GM12878 (cell line): ENCODE data around the gene UBE2L5. TPM values are rescaled to one million over a fixed set of nuclear protein-coding genes. Genes with fewer than 3 reads are reported as not detected.

Experiments
- ATAC-seq: fragments of 200-7000 bp; cut with Tn5 transposase; 3 replicates; pipeline ENCODE4 v1.9.1; 2020; ENCODE audit warnings: mild to moderate bottlenecking, moderate library complexity
- BruUV-seq: library from RNA; stranded (reverse); fragments of 400-500 nt; replicated peaks from 2 replicates; lab custom pipeline; 2021; lab: Mats Ljungman, UMichigan
- CTCF ChIA-PET: fragments of 300-600 bp; sonication (Branson Sonifier 250); formaldehyde crosslinking; extraction: SDS; loops from one replicate; lab custom pipeline; 2021; ENCODE audit warnings: inconsistent platforms; lab: Yijun Ruan, JAX
- POLR2A ChIA-PET: fragments of 350-600 bp; formaldehyde crosslinking; extraction: SDS; loops from one replicate; lab custom pipeline; 2021; ENCODE audit warnings: inconsistent platforms; lab: Charles Lee
- RAD21 ChIA-PET: fragments of 300-600 bp; sonication (Branson Sonifier 250); formaldehyde crosslinking; loops from one replicate; lab custom pipeline; 2023; ENCODE audit warnings: antibody characterized with exemption; ENCODE audit not compliant: unreplicated experiment; lab: Charles Lee
- SMC1A ChIA-PET: fragments of 300-600 bp; sonication (Branson Sonifier 250); formaldehyde crosslinking; loops from one replicate; lab custom pipeline; 2023; ENCODE audit not compliant: unreplicated experiment, uncharacterized antibody; lab: Charles Lee
- DNase-seq: peaks from one replicate; pipeline ENCODE4 v3.0.0-alpha.2; 2011; ENCODE audit warnings: low read depth, low spot score
- FAIRE-seq: peaks from 3 replicates; lab custom pipeline; 2011; peaks lifted over from hg19 to GRCh38; lab: Jason Lieb, UNC
- H2AFZ ChIP-seq: 2 replicates; pipeline ENCODE4 v1.6.0; 2011; ENCODE audit warnings: low read depth, low read length, control low read depth; ENCODE audit not compliant: control insufficient read depth
- H3K27ac ChIP-seq: 2 replicates; pipeline ENCODE4 v1.5.1; 2011; ENCODE audit warnings: control low read depth; ENCODE audit not compliant: control insufficient read depth, insufficient read depth
- H3K27me3 ChIP-seq, 2 experiments: replicated peaks in 1 of 2; 2 replicates each; pipeline versions ENCODE4 v1.6.0 to v1.6.1; 2011; ENCODE audit warnings: low read length in 1 of 2; ENCODE audit not compliant: control insufficient read depth in 2 of 2, insufficient read depth in 2 of 2
- H3K36me3 ChIP-seq, 2 experiments: 2 replicates each; pipeline ENCODE4 v1.5.1; 2011; ENCODE audit warnings: low read length in 1 of 2; ENCODE audit not compliant: control insufficient read depth in 2 of 2, insufficient read depth in 2 of 2
- H3K4me1 ChIP-seq: 2 replicates; pipeline ENCODE4 v1.6.1; 2011; ENCODE audit warnings: mild to moderate bottlenecking, low read length, moderate library complexity, mixed read lengths; ENCODE audit not compliant: control insufficient read depth, insufficient read depth
- H3K4me2 ChIP-seq: 2 replicates; pipeline ENCODE4 v1.6.0; 2011; ENCODE audit warnings: control low read depth; ENCODE audit not compliant: control insufficient read depth, insufficient read depth
- H3K4me3 ChIP-seq: fragments of 200-600 bp; sonication (generic); 2 replicates; pipeline ENCODE4 v1.5.1; 2016
- H3K79me2 ChIP-seq: 2 replicates; pipeline ENCODE4 v1.6.0; 2011; ENCODE audit warnings: low read length; ENCODE audit not compliant: control insufficient read depth, insufficient read depth
- H3K9ac ChIP-seq: 2 replicates; pipeline ENCODE4 v1.8.0; 2011; ENCODE audit warnings: low read length, control low read depth, mixed read lengths; ENCODE audit not compliant: control insufficient read depth, insufficient read depth
- H3K9me3 ChIP-seq: replicated peaks from 3 replicates; pipeline ENCODE4 v1.5.1; 2011; ENCODE audit warnings: mild to moderate bottlenecking, low read length; ENCODE audit not compliant: control insufficient read depth, insufficient read depth
- H4K20me1 ChIP-seq: 2 replicates; pipeline ENCODE4 v1.6.0; 2011; ENCODE audit not compliant: control insufficient read depth, insufficient read depth
- E2F4 ChIP-seq: IDR thresholded peaks from 2 replicates; pipeline ENCODE4 v1.6.1; 2012; ENCODE audit warnings: low read depth, low read length, improper control_type of control experiment
- ETV6 ChIP-seq, 2 experiments: fragments of 450-650 bp in 1 of 2; IDR thresholded peaks in 1 of 2; conservative IDR thresholded peaks in 1 of 2; 2 replicates each; pipeline ENCODE4 v1.6.1; 2014; ENCODE audit warnings: antibody characterized with exemption in 1 of 2, borderline replicate concordance in 1 of 2, low read depth in 1 of 2, mild to moderate bottlenecking in 1 of 2, moderate library complexity in 1 of 2
- SP1 ChIP-seq: IDR thresholded peaks from one replicate; pipeline ENCODE4 v1.6.1; 2011; ENCODE audit warnings: low read depth, low read length
- SUPT20H ChIP-seq: IDR thresholded peaks from 2 replicates; pipeline ENCODE4 v1.6.1; 2011; ENCODE audit warnings: low read depth, mild to moderate bottlenecking, low read length, moderate library complexity, borderline replicate concordance; ENCODE audit not compliant: control insufficient read depth
- ZNF687 ChIP-seq: fragments of 450-650 bp; IDR thresholded peaks from 2 replicates; pipeline ENCODE4 v1.6.1; 2017; ENCODE audit warnings: mild to moderate bottlenecking, moderate library complexity
- WGBS: methylation state at CpG from one replicate; pipeline ENCODE4 v1.1.6; 2016; ENCODE audit warnings: low lambda C conversion rate; ENCODE audit not compliant: insufficient replicate concordance, insufficient coverage; ENCODE audit errors: missing lambda C conversion rate; 5-methylcytosine and 5-hydroxymethylcytosine counted together
- in situ Hi-C: fragments of 300-500 bp; cut with MboI; formaldehyde crosslinking; loops from 9 replicates; pipeline ENCODE4 v1.14.3; 2018; ENCODE audit warnings: mixed read lengths
- intact Hi-C: fragments of 100-400 bp; cut with micrococcal nuclease; formaldehyde crosslinking; loops from one replicate; pipeline ENCODE4 v1.14.2; 2022; ENCODE audit not compliant: unreplicated experiment
- polyA plus RNA-seq, 11 experiments: library from polyadenylated mRNA; depleted of rRNA in 4 of 11; unstranded in 6 of 11; stranded (reverse) in 5 of 11; fragments of >200 nt; fragmentation: Nextera tagmentation in 4 of 11; fragmentation: Illumina TruSeq in 1 of 11; extraction: Ambion mirVana in 4 of 11; extraction: Trizol in 1 of 11; gene quantifications; 1 replicate in 1 of 11; 2 replicates in 10 of 11; pipeline versions ENCODE4 v1.2.1 to v1.2.3, GENCODE V29; 2011 to 2016; ENCODE audit warnings: inconsistent platforms in 2 of 11, missing spikeins in 2 of 11, low read depth in 1 of 11
- total RNA-seq, 4 experiments: library from RNA; depleted of rRNA in 3 of 4; stranded (reverse); fragments of >200 nt in 3 of 4; fragmentation: Illumina TruSeq in 1 of 4; extraction: Trizol in 1 of 4; gene quantifications; 2 replicates each; pipeline versions ENCODE4 v1.2.1 to v1.2.3, GENCODE V29; 2013 to 2021

UBE2L5 gene
- total and polyA plus RNA-seq, 10 of the 15 experiments (the other 5 are each of a cell fraction or from before 2014, with no cell fraction given) = 0.03 to 1.1 (median 0.19) TPM; not detected in 2

GRCh38 chr13:30400376-30400775 is 21.9 kb upstream of the UBE2L5 start:
- ChIA-PET RAD21 (no interaction called here), CTCF (interaction anchor here (0.6 to 1.2 kb wide), 2 partner anchors 43 to 62 kb away, joined by 3 to 4 read pairs; no protein-coding TSS in a partner anchor)
- H3K79me2 ChIP-seq = no peaks in the 10 kb centered on the region
- no peaks in the 10 kb centered on the region for H4K20me1 ChIP-seq
- TF ChIP-seq SP1 = no peak
- no peak for TF ChIP-seq ETV6 (conservative IDR thresholded peaks at IDR 0.05 in 1 of 2, IDR thresholded peaks at IDR 0.05 in 1 of 2; ENCODE audit: borderline replicate concordance in 1 of 2, low read depth in 1 of 2)
- TF ChIP-seq E2F4 = no peak
- no peak for TF ChIP-seq ZNF687
- TF ChIP-seq SUPT20H = no peak
- TF ChIP-seq, all 136 proteins: peak for 0
- H3K27me3 ChIP-seq = no peaks in the 10 kb centered on the region
- no peaks in the 10 kb centered on the region for H3K9me3 ChIP-seq
- POLR2A ChIA-PET = interaction anchor here (0.6 kb wide), 1 partner anchor 15 kb away, joined by 4 read pairs; no protein-coding TSS in a partner anchor
- H3K36me3 ChIP-seq = no peaks in the 10 kb centered on the region
- SMC1A ChIA-PET = interaction anchor here (1.9 to 12.8 kb wide), 2 partner anchors 14 to 28 kb away, joined by 5 to 143 read pairs; no protein-coding TSS in a partner anchor
- WGBS = 97% methylated on average over 2 of the region's 2 CpGs
- H2AFZ ChIP-seq = no peak overlapping the region
- no peak overlapping the region for H3K27ac ChIP-seq
- H3K4me2 ChIP-seq = no peak overlapping the region
- FAIRE-seq (no peak), DNase-seq (no peak), ATAC-seq (no peak)
- H3K4me3 ChIP-seq = no peak overlapping the region
- in situ Hi-C loops = no loop called here
- peaks cover 3% of the 10 kb centered on the region for H3K4me1 ChIP-seq
- no TSS peak for BruUV-seq
- intact Hi-C loops = no loop called here
- no peak overlapping the region for H3K9ac ChIP-seq
